ENCODE measurements around the gene NEDD4.
"Not testable (repeated sequence)": the region's sequence is repeated elsewhere in the genome, so short reads cannot be mapped to it uniquely, and the experiment has no call there.

The NEDD4 gene

DNA sequence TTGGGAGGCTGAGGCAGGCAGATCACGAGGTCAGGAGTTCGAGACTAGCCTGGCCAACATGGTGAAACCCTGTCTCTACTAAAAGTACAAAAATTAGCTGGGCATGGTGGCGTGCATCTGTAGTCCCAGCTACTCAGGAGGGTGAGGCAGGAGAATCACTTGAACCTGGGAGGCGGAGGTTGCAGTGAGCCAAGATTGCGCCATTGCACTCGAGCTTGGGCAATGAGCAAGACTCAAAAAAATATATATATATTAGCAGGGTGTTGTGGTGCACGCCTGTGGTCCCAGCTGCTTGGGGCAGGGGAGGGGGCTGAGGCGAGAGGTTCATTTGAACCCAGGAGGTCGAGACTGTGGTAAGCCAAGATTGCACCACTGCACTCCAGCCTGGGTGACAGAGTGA, 207.8 kb downstream of the NEDD4 start:
- in situ Hi-C loops (cut with MboI; ENCODE audit: low sequenced_read_pairs) = not testable (repeated sequence)

GRCh38 chr15:55784286-55784685, 209.1 kb downstream of the NEDD4 start:
- in situ Hi-C loops (cut with MboI; ENCODE audit: low sequenced_read_pairs) = no loop called here

DNA sequence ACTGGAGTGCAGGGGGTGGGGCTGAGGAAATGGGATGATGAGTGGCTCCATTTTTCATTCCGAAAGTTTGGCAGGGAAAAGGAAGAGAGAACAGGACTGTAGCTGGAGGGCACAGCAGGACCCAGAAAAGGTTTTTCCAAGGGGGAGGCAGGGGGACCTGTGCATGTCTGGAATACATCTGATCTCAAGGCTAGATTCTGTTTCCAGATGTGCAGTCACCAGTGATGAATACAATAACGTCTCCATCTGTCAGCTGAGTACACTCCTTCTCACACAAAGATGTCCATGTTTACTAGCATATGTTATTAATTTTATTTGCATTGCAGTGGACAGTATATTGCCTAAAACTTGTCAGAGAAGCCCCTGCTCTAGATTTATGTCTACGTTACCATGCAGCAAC, 210.5 kb downstream of the NEDD4 start:
- in situ Hi-C loops (cut with MboI; ENCODE audit: low sequenced_read_pairs) = no loop called here

DNA sequence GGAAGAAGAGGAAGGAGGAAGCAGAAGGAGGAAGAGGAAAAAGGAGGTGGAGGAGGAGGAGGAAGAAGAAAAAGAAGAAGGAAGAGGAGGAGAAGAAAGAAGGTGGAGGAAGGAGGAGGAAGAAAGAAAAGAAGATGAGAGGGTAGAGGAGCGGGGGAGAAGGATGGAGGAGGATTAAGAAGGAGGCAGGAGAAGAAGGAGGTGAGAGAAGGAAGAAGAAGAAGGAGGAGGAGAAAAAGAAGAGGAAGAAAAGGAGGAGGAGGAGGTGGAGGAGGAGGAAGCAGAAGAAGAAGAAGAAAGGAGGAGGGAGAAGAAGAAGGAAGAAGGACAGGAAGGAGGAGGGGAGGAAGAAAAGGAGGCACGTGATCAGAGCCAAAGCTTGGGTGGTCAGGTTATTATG, 213.1 kb downstream of the NEDD4 start:
- in situ Hi-C loops (cut with MboI; ENCODE audit: low sequenced_read_pairs) = no loop called here

GRCh38 chr15:55778932-55779331, 214.5 kb downstream of the NEDD4 start:
- in situ Hi-C loops (cut with MboI; ENCODE audit: low sequenced_read_pairs) = no loop called here

Measured in HL-60/S4 (cell line).